ENCODE results near the gene TLR9. TPM values are rescaled to one million over a fixed set of nuclear protein-coding genes. Genes with fewer than 3 reads are reported as not detected.

TLR9 gene
- total RNA-seq, 4 donors from 2014 or later, result 0.14 to 1.5 TPM; not detected in 2

DNA sequence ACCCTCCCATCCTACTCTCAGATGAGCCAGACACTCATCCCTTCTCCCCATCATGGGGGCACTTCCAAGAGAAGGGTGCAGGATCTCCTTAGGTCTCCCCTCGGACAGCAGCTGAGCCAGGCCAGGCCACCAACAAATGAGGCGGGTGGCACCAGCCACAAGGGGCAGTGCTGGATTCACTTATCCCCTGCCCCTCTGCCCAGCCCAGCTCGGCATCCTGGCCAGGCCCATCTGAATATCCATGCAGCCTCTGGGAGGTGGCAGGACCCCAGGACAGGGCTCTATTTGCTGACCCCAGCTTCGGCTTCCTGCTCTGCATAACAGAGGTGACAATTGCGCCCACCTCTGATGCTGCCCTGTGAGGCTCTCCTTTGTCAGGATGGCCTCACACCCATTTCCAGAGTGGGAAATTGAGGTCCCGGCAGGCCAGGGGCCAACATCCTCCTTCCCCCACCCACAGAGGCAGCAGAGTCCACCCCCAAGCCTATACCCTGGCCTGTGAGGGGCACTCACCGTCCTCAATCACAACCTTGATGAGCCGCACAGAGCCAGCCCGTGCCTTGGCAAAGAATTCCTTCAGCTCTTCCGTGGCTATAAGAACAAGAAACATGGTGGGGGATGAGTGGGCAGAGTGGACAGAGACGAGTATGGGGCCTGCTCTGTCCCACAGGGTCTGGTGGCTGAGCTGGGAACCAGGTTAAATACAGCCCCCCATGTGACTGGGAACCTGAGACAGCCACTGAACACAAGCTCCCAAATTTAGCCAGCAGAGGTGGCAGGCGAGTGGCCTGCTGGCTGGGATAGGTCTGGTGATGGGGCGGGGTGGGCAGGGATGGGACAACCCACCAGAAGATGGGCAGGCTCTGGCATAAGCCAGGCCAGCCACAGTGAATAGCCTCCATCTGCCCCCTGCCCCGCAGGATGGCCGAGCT, 9.3 kb upstream of the TLR9 start:
- no peaks in the 10 kb centered on the region for H3K36me3 ChIP-seq
- no peak overlapping the region for H3K27ac ChIP-seq
- TF ChIP-seq POLR2A (IDR thresholded peaks at IDR 0.05), result no peak
- TF ChIP-seq, protein P1, sequence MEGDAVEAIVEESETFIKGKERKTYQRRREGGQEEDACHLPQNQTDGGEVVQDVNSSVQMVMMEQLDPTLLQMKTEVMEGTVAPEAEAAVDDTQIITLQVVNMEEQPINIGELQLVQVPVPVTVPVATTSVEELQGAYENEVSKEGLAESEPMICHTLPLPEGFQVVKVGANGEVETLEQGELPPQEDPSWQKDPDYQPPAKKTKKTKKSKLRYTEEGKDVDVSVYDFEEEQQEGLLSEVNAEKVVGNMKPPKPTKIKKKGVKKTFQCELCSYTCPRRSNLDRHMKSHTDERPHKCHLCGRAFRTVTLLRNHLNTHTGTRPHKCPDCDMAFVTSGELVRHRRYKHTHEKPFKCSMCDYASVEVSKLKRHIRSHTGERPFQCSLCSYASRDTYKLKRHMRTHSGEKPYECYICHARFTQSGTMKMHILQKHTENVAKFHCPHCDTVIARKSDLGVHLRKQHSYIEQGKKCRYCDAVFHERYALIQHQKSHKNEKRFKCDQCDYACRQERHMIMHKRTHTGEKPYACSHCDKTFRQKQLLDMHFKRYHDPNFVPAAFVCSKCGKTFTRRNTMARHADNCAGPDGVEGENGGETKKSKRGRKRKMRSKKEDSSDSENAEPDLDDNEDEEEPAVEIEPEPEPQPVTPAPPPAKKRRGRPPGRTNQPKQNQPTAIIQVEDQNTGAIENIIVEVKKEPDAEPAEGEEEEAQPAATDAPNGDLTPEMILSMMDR (IDR thresholded peaks at IDR 0.05), result no peak
- H3K4me3 ChIP-seq, result no peak overlapping the region
- DNase-seq, result peak in 1 of 2 donors; percentile 15
- H3K4me1 ChIP-seq, result peaks cover 11 to 14% of the 10 kb centered on the region in 2 donors
- H3K9me3 ChIP-seq, result no peaks in the 10 kb centered on the region
- intact Hi-C loops (cut with DNase I; ENCODE audit: low total_unique reads), result loop anchor here (5.0 kb wide), 1 partner anchor 98 kb away; no protein-coding TSS in a partner anchor
- no peaks in the 10 kb centered on the region for H3K27me3 ChIP-seq

DNA sequence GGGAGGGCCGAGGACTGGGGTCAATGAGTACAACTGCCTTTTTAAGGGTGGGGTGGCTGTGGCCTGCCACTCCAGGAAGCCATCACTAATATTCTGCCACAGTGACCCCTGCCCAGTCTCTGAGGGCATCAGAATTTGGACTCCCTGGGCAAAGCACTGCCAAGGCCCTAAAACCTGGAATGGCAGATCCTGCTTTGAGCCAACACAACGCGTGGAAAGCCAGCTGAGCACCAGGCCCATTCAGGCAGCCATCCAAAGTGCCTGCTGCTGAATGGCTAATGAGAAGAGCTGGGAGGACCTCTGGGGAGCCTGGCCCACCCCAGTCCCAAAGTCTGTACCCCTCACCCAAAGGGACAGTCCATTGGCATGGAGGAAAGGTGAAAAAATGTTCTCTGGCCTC, 8.5 kb upstream of the TLR9 start:
- no peaks in the 10 kb centered on the region for H3K36me3 ChIP-seq
- H3K27me3 ChIP-seq, result no peaks in the 10 kb centered on the region
- H3K27ac ChIP-seq, result no peak overlapping the region
- H3K9me3 ChIP-seq, result no peaks in the 10 kb centered on the region
- intact Hi-C loops (cut with DNase I; ENCODE audit: low total_unique reads), result loop anchor here (5.0 kb wide), 1 partner anchor 98 kb away; no protein-coding TSS in a partner anchor
- peaks cover 11 to 14% of the 10 kb centered on the region in 2 donors for H3K4me1 ChIP-seq
- DNase-seq, result no peak
- H3K4me3 ChIP-seq, result no peak overlapping the region
- no peak for TF ChIP-seq POLR2A (IDR thresholded peaks at IDR 0.05)
- TF ChIP-seq, protein P1 (IDR thresholded peaks at IDR 0.05), result no peak

DNA sequence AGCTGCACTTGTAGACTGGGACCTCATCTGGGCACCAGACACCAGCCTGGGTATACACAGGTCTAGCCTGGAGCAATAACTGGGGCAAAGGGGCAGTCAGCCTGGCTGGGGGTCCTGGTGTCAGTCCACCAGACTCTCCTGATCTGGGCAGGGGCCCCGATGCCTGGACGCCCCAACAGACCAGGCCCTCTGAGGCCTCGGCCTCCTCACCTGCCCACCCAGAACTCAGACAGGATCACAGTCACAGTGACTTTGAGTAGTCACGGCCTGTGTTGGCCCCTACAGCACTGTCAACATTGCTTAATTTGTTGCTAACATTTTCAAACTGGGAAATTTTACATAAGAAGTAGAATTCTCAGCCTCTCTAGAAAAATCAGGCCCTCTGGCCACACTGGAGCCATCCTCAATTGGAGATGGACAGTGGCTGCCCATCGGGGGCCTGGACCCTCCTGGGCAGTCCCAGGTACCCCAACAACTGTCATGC, 7.7 kb upstream of the TLR9 start:
- Histone ChIP-seq H3K4me3 (no peak overlapping the region), H3K27ac (no peak overlapping the region), H3K27me3 (no peaks in the 10 kb centered on the region), H3K36me3 (no peaks in the 10 kb centered on the region), H3K4me1 (peaks cover 11% of the 10 kb centered on the region in 2 donors), H3K9me3 (no peaks in the 10 kb centered on the region)
- intact Hi-C loops (cut with DNase I; ENCODE audit: low total_unique reads), result loop anchor here (5.0 kb wide), 1 partner anchor 99 kb away; no protein-coding TSS in a partner anchor
- no peak for DNase-seq
- TF ChIP-seq, protein P1 (IDR thresholded peaks at IDR 0.05), result no peak
- no peak for TF ChIP-seq POLR2A (IDR thresholded peaks at IDR 0.05)

DNA sequence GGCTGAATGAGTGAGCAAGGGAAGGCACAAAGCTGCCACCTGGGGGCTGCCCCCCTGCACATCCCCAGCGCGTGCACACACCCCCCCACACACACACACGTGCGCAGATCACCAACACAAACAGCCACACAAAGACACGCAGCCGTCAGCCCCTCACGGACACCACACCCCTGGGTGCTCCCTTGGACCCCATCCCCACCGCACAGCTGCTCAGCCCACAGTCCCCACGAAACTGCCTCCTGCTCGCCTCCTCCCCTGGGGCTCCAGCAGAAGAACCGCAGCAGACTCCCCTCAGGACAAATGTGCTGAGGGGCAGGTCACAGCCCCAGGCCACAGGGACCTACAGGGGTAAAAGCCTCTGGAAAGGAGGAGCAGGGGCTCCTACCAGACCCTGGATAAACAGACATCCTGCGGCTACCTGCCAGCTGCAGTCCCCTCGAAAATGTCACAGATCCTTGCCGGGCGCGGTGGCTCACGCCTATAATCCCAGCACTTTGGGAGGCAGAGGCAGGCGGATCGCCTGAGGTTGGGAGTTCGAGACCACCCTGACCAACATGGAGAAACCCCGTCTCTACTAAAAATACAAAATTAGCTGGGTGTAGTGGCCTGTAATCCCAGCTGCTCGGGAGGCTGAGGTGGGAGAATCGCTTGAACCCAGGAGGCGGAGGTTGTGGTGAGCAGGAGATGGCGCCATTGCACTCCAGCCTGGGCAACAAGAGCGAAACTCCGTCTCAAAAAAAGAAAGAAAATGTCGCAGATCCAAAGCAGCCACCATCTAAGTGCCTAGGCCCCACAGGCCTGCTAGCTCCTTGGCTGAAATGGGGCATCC, 7.0 kb upstream of the TLR9 start:
- intact Hi-C loops (cut with DNase I; ENCODE audit: low total_unique reads), result loop anchor here (5.0 kb wide), 1 partner anchor 100 kb away; no protein-coding TSS in a partner anchor
- no peak overlapping the region for H3K27ac ChIP-seq
- DNase-seq, result no peak
- no peak for TF ChIP-seq POLR2A (IDR thresholded peaks at IDR 0.05)
- TF ChIP-seq, protein P1 (IDR thresholded peaks at IDR 0.05), result no peak
- no peaks in the 10 kb centered on the region for H3K27me3 ChIP-seq
- no peaks in the 10 kb centered on the region for H3K36me3 ChIP-seq
- H3K4me3 ChIP-seq, result no peak overlapping the region
- peaks cover 5 to 6% of the 10 kb centered on the region in 2 donors for H3K4me1 ChIP-seq
- no peaks in the 10 kb centered on the region for H3K9me3 ChIP-seq

Data from uterus (tissue), 4 donors.